ENCODE results near the gene DNAH6.

- TF ChIP-seq CTCF (conservative IDR thresholded peaks at IDR 0.05; ENCODE audit: low read depth, low read length) (no peak), EZH2 (IDR thresholded peaks at IDR 0.05; ENCODE audit: low read length, unreplicated experiment) (no peak), EZH2phosphoT487 (IDR thresholded peaks at IDR 0.05; ENCODE audit: borderline replicate concordance, low read length) (no peak)
These were observed 214.9 kb downstream of the DNAH6 start for GRCh38 chr2:84731185-84731584.
